Caco-2 (cell line): Measurements from ENCODE around the gene SLC2A4. TPM values are rescaled to one million over a fixed set of nuclear protein-coding genes. Genes with fewer than 3 reads are reported as not detected.

Experiments used
- BruUV-seq: library from RNA; stranded (reverse); fragments of 400-500 nt; replicated peaks from 2 replicates; lab custom pipeline; 2021; lab: Mats Ljungman, UMichigan
- CTCF ChIA-PET: fragments of 300-600 bp; sonication (Branson Sonifier 250); formaldehyde crosslinking; loops from one replicate; lab custom pipeline; 2022; ENCODE audit warnings: antibody characterized with exemption; lab: Charles Lee
- POLR2A ChIA-PET: fragments of 300-600 bp; sonication (Branson Sonifier 250); formaldehyde crosslinking; loops from one replicate; lab custom pipeline; 2022; ENCODE audit warnings: antibody characterized with exemption; lab: Charles Lee
- DNase-seq, 2 experiments: peaks; one replicate each; pipeline versions ENCODE4 v3.0.0 to v3.0.0-alpha.2; 2020 to 2022
- H3K27me3 ChIP-seq: replicated peaks from 2 replicates; pipeline ENCODE4 v1.6.0; 2011; ENCODE audit warnings: low read length; ENCODE audit not compliant: control insufficient read depth, insufficient read depth
- H3K36me3 ChIP-seq: 2 replicates; pipeline ENCODE4 v1.5.1; 2011; ENCODE audit warnings: low read length; ENCODE audit not compliant: control insufficient read depth, insufficient read depth
- H3K4me1 ChIP-seq: fragments of 250-450 bp; sonication (Bioruptor Pico); 2 replicates; pipeline ENCODE4 v1.5.1; 2020; ENCODE audit warnings: mild to moderate bottlenecking
- H3K4me3 ChIP-seq: 2 replicates; pipeline ENCODE4 v1.5.1; 2011; ENCODE audit warnings: low read depth, mild to moderate bottlenecking, control low read depth, low read length
- H3K9me3 ChIP-seq: fragments of 250-450 bp; sonication (Bioruptor Pico); 2 replicates; pipeline ENCODE4 v1.5.1; 2020; ENCODE audit warnings: mild to moderate bottlenecking, moderate library complexity
- H3K27ac Mint-ChIP-seq: one replicate; pipeline ENCODE4 v1.8.0; 2022; ENCODE audit warnings: mixed read lengths; ENCODE audit not compliant: unreplicated experiment
- H3K27me3 Mint-ChIP-seq: one replicate; pipeline ENCODE4 v1.8.0; 2022; ENCODE audit warnings: mixed read lengths; ENCODE audit not compliant: insufficient read depth, unreplicated experiment
- H3K36me3 Mint-ChIP-seq: one replicate; pipeline ENCODE4 v1.8.0; 2022; ENCODE audit warnings: mild to moderate bottlenecking, mixed read lengths; ENCODE audit not compliant: insufficient read depth, unreplicated experiment
- H3K4me1 Mint-ChIP-seq: one replicate; pipeline ENCODE4 v1.8.0; 2022; ENCODE audit warnings: low read depth, mixed read lengths; ENCODE audit not compliant: unreplicated experiment
- H3K4me3 Mint-ChIP-seq: one replicate; pipeline ENCODE4 v1.8.0; 2022; ENCODE audit warnings: mild to moderate bottlenecking, moderate library complexity, mixed read lengths; ENCODE audit not compliant: unreplicated experiment
- H3K9me3 Mint-ChIP-seq: one replicate; pipeline ENCODE4 v1.8.0; 2022; ENCODE audit warnings: mixed read lengths; ENCODE audit not compliant: unreplicated experiment
- CTCF ChIP-seq, 2 experiments: fragments of 200-600 bp in 1 of 2; IDR thresholded peaks; 1 replicate in 1 of 2; 2 replicates in 1 of 2; pipeline versions ENCODE4 v1.5.1 to v1.8.0; 2011 to 2022; ENCODE audit warnings: antibody characterized with exemption in 1 of 2, control low read depth in 1 of 2, inconsistent platforms in 1 of 2, low read depth in 1 of 2, low read length in 1 of 2, mild to moderate bottlenecking in 1 of 2, moderate library complexity in 1 of 2; ENCODE audit not compliant: insufficient read depth in 1 of 2, severe bottlenecking in 1 of 2, unreplicated experiment in 1 of 2
- intact Hi-C: fragments of 100-400 bp; cut with micrococcal nuclease; formaldehyde crosslinking; loops from one replicate; pipeline ENCODE4 v1.10.0; 2022; ENCODE audit not compliant: unreplicated experiment
- total RNA-seq: library from RNA; stranded (reverse); gene quantifications from 2 replicates; pipeline ENCODE4 v1.2.3, GENCODE V29; 2022

SLC2A4 gene
- total RNA-seq, 1 experiment from 2014 or later: 0.88 TPM

GRCh38 chr17:7292729-7293128, 11.2 kb downstream of the SLC2A4 start:
- BruUV-seq: no TSS peak
- Histone ChIP-seq H3K4me3 (no peak overlapping the region), H3K4me1 (0 out of 2 replicates have a peak, but pooled peaks cover 10% of the 10 kb centered on the region), H3K36me3 (no peaks in the 10 kb centered on the region; the same call in 1 of the 2 replicates), H3K9me3 (no peaks in the 10 kb centered on the region), H3K27me3 (no peaks in the 10 kb centered on the region)
- Mint-ChIP-seq H3K27ac (no peak overlapping the region), H3K27me3 (no peaks in the 10 kb centered on the region), H3K4me1 (peaks cover 6% of the 10 kb centered on the region), H3K4me3 (peak overlapping the region; percentile 73), H3K36me3 (no peaks in the 10 kb centered on the region), H3K9me3 (no peaks in the 10 kb centered on the region)
- CTCF ChIA-PET: interaction anchor here (1.4 kb wide), 1 partner anchor 12 kb away, joined by 6 read pairs; the partner anchor contains the start of gene SLC2A4
- POLR2A ChIA-PET: no interaction called here
- intact Hi-C loops: no loop called here
- DNase-seq: no peak
- TF ChIP-seq CTCF (IDR thresholded peaks at IDR 0.05; ENCODE audit: insufficient read depth in 1 of 2, low read depth in 1 of 2, low read length in 1 of 2, severe bottlenecking in 1 of 2, unreplicated experiment in 1 of 2): no peak

- ChIA-PET POLR2A (interaction anchor here (1.0 kb wide), 1 partner anchor 12 kb away, joined by 4 read pairs; the partner anchor contains the start of gene SLC2A4), CTCF (interaction anchor here (1.0 kb wide), 1 partner anchor 12 kb away, joined by 6 read pairs; the partner anchor contains the start of gene SLC2A4)
- peaks cover 6% of the 10 kb centered on the region for H3K4me1 Mint-ChIP-seq
- intact Hi-C loops: no loop called here
- no peak for DNase-seq
- H3K27me3 ChIP-seq: no peaks in the 10 kb centered on the region
- H3K27me3 Mint-ChIP-seq: no peaks in the 10 kb centered on the region
- H3K36me3 ChIP-seq: no peaks in the 10 kb centered on the region; the same call in 1 of the 2 replicates
- no peaks in the 10 kb centered on the region for H3K9me3 ChIP-seq
- no peaks in the 10 kb centered on the region for H3K36me3 Mint-ChIP-seq
- H3K4me3 Mint-ChIP-seq: peak overlapping the region; percentile 73
- no peak for TF ChIP-seq CTCF (IDR thresholded peaks at IDR 0.05; ENCODE audit: insufficient read depth in 1 of 2, low read depth in 1 of 2, low read length in 1 of 2, severe bottlenecking in 1 of 2, unreplicated experiment in 1 of 2)
- H3K27ac Mint-ChIP-seq: no peak overlapping the region
- no peak overlapping the region for H3K4me3 ChIP-seq
- H3K4me1 ChIP-seq: 0 out of 2 replicates have a peak, but pooled peaks cover 10% of the 10 kb centered on the region
- BruUV-seq: no TSS peak
- H3K9me3 Mint-ChIP-seq: no peaks in the 10 kb centered on the region
Measured at GRCh38 chr17:7293159-7293558, 11.6 kb downstream of the SLC2A4 start.

- BruUV-seq: no TSS peak
- Mint-ChIP-seq H3K9me3 (no peaks in the 10 kb centered on the region), H3K4me1 (peaks cover 6% of the 10 kb centered on the region), H3K36me3 (no peaks in the 10 kb centered on the region), H3K27me3 (no peaks in the 10 kb centered on the region), H3K4me3 (peak overlapping the region; percentile 73), H3K27ac (peak overlapping the region; percentile 40)
- Histone ChIP-seq H3K9me3 (no peaks in the 10 kb centered on the region), H3K4me1 (0 out of 2 replicates have a peak, but pooled peaks cover 10% of the 10 kb centered on the region), H3K27me3 (no peaks in the 10 kb centered on the region), H3K4me3 (peak overlapping the region; percentile 49), H3K36me3 (no peaks in the 10 kb centered on the region; the same call in 1 of the 2 replicates)
- ChIA-PET CTCF (interaction anchor here (0.6 to 1.0 kb wide), 2 partner anchors 13 to 99 kb away, joined by 5 to 6 read pairs; partner anchors contain the start of gene SLC2A4), POLR2A (interaction anchor here (1.0 kb wide), 1 partner anchor 13 kb away, joined by 4 read pairs; the partner anchor contains the start of gene SLC2A4)
- DNase-seq: peak; percentile 77 to 79
- TF ChIP-seq CTCF (IDR thresholded peaks at IDR 0.05; ENCODE audit: insufficient read depth in 1 of 2, low read depth in 1 of 2, low read length in 1 of 2, severe bottlenecking in 1 of 2, unreplicated experiment in 1 of 2): no peak
- intact Hi-C loops: loop anchor here (1.0 kb wide), 1 partner anchor 13 kb away; the partner anchor contains the start of gene SLC2A4
Measured at GRCh38 chr17:7293816-7294613, 12.5 kb downstream of the SLC2A4 start.
